Brain microvascular endothelial cell (primary cell): Measurements from ENCODE around the gene SP140L.

ENCODE experiments used
- DNase-seq: peaks from one replicate; pipeline ENCODE4 v3.0.0-alpha.2; 2020
- H3K27ac ChIP-seq: fragments of 250-450 bp; sonication (Bioruptor Pico); 2 replicates; pipeline ENCODE4 v1.5.1; 2020; ENCODE audit warnings: mild to moderate bottlenecking, moderate library complexity
- H3K27me3 ChIP-seq: fragments of 250-450 bp; sonication (Bioruptor Pico); replicated peaks from 2 replicates; pipeline ENCODE4 v1.5.1; 2020; ENCODE audit warnings: mild to moderate bottlenecking
- H3K36me3 ChIP-seq: fragments of 250-450 bp; sonication (Bioruptor Pico); replicated peaks from 2 replicates; pipeline ENCODE4 v1.5.1; 2020; ENCODE audit warnings: mild to moderate bottlenecking
- H3K4me3 ChIP-seq: 2 replicates; pipeline ENCODE4 v1.5.1; 2011; ENCODE audit warnings: low read depth, mild to moderate bottlenecking, control low read depth, low read length, moderate library complexity
- in situ Hi-C: cut with HindIII; loops from 2 replicates; pipeline ENCODE4 v1.10.0; 2017; ENCODE audit warnings: low sequenced_read_pairs, low pct_ligation_motif_present
- TF ChIP-seq, protein P1 (sequence below): IDR thresholded peaks from 2 replicates; pipeline ENCODE4 v1.5.1; 2011; ENCODE audit warnings: low read depth, mild to moderate bottlenecking, moderate library complexity, low read length, control low read depth, inconsistent platforms; ENCODE audit errors: missing control alignments

The SP140L gene

DNA sequence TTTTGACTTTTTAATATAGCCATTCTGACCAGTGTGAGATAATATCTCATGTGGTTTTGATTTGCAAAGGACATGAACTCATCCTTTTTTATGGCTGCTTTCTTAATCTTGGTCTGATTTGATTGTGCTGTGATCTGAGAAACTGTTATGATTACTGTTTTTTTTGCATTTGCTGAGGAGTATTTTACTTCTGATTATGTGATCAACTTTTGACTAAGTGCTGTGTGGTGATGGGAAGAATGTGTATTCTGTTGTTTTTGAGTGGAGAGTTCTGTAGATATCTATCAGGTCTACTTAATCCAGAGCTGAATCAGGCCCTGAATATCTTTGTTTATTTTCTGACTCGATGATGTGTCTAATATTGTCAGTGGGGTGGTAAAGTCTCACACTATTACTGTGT is 16.8 kb downstream of the SP140L start:
- TF ChIP-seq, protein P1, sequence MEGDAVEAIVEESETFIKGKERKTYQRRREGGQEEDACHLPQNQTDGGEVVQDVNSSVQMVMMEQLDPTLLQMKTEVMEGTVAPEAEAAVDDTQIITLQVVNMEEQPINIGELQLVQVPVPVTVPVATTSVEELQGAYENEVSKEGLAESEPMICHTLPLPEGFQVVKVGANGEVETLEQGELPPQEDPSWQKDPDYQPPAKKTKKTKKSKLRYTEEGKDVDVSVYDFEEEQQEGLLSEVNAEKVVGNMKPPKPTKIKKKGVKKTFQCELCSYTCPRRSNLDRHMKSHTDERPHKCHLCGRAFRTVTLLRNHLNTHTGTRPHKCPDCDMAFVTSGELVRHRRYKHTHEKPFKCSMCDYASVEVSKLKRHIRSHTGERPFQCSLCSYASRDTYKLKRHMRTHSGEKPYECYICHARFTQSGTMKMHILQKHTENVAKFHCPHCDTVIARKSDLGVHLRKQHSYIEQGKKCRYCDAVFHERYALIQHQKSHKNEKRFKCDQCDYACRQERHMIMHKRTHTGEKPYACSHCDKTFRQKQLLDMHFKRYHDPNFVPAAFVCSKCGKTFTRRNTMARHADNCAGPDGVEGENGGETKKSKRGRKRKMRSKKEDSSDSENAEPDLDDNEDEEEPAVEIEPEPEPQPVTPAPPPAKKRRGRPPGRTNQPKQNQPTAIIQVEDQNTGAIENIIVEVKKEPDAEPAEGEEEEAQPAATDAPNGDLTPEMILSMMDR: no peak
- peak overlapping the region; percentile 38 for H3K27ac ChIP-seq
- H3K36me3 ChIP-seq: peaks cover 3% of the 10 kb centered on the region
- no peak overlapping the region for H3K4me3 ChIP-seq
- DNase-seq: no peak
- no peaks in the 10 kb centered on the region for H3K27me3 ChIP-seq
- in situ Hi-C loops: no loop called here

DNA sequence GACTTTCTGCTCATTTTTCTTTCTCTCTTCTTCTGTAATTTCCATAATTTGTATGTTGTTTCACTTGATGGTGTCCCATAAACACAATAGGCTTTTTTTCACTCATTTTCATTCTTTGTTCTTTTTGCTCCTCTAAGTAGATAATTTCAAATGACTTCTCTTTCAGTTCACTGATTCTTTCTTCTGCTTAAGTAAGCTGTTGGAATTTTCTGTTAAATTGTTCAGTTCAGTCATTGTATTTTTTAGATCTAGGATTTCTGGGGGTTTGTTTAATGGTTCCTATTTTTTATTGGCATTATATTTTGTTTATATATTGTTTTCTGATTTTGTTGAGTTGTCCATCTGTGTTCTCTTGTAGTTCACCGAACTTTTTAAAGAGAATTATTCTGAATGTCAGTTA is 19.5 kb downstream of the SP140L start:
- peaks cover 3% of the 10 kb centered on the region for H3K36me3 ChIP-seq
- TF ChIP-seq, protein P1: no peak
- H3K27ac ChIP-seq: no peak overlapping the region
- no peaks in the 10 kb centered on the region for H3K27me3 ChIP-seq
- in situ Hi-C loops: no loop called here
- no peak overlapping the region for H3K4me3 ChIP-seq
- DNase-seq: no peak

DNA sequence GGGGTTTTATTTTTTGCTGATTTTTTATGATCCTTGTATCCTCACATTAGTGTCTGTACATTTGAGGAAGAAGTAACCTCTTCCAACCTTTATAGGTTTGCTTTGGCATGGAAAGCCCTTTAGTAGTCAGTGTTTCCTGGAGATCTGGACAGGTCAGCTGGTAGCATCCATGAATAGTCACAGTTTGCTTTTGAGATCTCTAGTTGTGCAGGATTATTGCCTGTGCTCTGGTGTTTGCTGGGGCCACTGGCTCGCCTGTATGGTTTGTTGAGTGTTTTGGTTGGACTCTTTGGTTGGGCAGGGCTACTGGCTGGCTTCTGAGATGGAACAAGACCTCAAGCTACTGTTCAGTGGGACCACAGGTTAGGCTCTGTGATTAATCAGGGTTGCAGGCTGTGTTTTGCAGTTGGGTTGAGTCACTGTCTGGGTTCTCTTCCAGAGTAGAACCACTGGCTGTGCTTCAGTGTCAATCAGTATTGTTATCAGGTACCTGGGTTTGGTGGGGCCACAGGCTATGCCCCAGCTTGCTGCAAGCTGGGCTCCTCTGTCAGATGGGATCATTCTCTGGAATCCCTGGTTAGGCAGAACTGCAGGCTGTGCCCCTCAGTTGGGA is 20.0 kb downstream of the SP140L start:
- TF ChIP-seq, protein P1: no peak
- Histone ChIP-seq H3K36me3 (peaks cover 3% of the 10 kb centered on the region), H3K27ac (no peak overlapping the region), H3K4me3 (no peak overlapping the region), H3K27me3 (no peaks in the 10 kb centered on the region)
- peak; percentile 52 for DNase-seq
- in situ Hi-C loops: no loop called here

DNA sequence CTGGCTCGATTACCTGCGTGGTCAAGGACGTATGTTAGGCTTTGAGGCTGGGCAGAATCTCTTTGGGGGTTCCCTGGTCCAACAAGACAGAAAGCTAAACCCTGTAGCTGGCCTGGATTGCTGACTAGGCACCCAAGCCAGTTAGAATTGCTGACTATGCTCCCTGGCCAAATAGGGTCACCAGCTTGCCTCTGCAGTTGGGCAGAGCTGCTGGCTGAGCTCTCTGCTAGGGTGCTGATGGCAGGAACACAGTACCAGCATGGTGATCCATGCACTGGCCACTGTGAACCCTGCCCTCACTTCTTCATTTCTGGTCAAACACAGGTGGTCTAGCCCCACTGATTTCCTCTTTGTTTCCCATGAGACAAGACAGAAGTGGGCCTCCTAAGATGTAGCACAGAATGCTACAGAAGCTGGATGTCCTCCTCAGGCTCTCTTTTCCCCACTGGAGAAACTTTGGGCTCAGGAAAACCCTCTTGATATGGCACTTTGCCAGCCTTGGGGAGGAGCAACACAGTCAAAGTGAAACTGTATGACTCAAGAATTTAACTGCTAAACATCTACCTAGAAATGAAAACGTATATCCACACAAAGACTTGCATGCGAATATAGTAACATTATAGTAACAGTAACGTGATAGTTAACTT is 20.8 kb downstream of the SP140L start:
- in situ Hi-C loops: no loop called here
- DNase-seq: no peak
- no peak overlapping the region for H3K27ac ChIP-seq

DNA sequence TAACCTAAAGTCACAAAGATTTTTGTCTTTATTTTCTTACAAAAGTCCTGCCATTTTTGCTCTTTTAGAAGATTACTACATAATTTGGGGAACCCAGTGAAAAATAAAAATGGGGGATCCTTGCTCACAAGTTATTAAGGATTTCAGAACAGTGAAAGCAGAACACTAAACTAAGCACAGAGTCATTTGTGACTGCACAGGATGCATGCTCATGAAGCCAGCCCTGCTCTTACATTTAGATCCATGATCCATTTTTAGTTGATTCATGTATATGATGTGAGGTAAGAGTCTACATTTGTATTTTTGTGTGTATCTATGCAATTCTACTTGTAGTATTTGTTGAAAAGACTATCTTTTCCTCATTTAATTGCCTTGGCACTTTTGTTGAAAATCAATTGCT is 21.8 kb downstream of the SP140L start:
- Histone ChIP-seq H3K4me3 (no peak overlapping the region), H3K27ac (no peak overlapping the region), H3K27me3 (no peaks in the 10 kb centered on the region), H3K36me3 (no peaks in the 10 kb centered on the region)
- in situ Hi-C loops: no loop called here
- no peak for DNase-seq
- TF ChIP-seq, protein P1: no peak

More for the DNA sequence above, 20.8 kb downstream of the SP140L start:
- no peak overlapping the region for H3K4me3 ChIP-seq
- TF ChIP-seq, protein P1: no peak
- no peaks in the 10 kb centered on the region for H3K27me3 ChIP-seq
- peaks cover 3% of the 10 kb centered on the region for H3K36me3 ChIP-seq
